ENCODE results near the gene METRNL. TPM values are rescaled to one million over a fixed set of nuclear protein-coding genes. Genes with fewer than 3 reads are reported as not detected.

Gene METRNL
- total and polyA plus RNA-seq, 3 experiments from 2014 or later: 2.6 to 22.9 (median 22.3) TPM

GRCh38 chr17:83057793-83058265 lies 21.6 kb upstream of the METRNL start:
- Mint-ChIP-seq H3K27ac (no peak overlapping the region), H3K9me3 (no peaks in the 10 kb centered on the region), H3K4me3 (no peak overlapping the region), H3K4me1 (peaks cover 11 to 19% (median 11%) of the 10 kb centered on the region in 3 donors), H3K36me3 (no peaks in the 10 kb centered on the region), H3K27me3 (no peaks in the 10 kb centered on the region)
- Histone ChIP-seq H3K27ac (ENCODE audit: low read depth, low read length) (no peak overlapping the region), H3K4me1 (ENCODE audit: insufficient read depth, low read length) (peaks cover 17% of the 10 kb centered on the region), H3K4me3 (ENCODE audit: low read length) (no peak overlapping the region), H3K9me3 (ENCODE audit: low read length) (no peaks in the 10 kb centered on the region), H3K27me3 (ENCODE audit: insufficient read depth, low read length, poor library complexity, severe bottlenecking) (no peaks in the 10 kb centered on the region), H3K36me3 (ENCODE audit: insufficient read depth, low read length) (no peaks in the 10 kb centered on the region)
- ChIA-PET CTCF (no interaction called here), POLR2A (no interaction called here)
- no peak for DNase-seq

GRCh38 chr17:83058266-83058798 lies 21.1 kb upstream of the METRNL start:
- Histone ChIP-seq H3K9me3 (ENCODE audit: low read length) (no peaks in the 10 kb centered on the region), H3K27me3 (ENCODE audit: insufficient read depth, low read length, poor library complexity, severe bottlenecking) (no peaks in the 10 kb centered on the region), H3K36me3 (ENCODE audit: insufficient read depth, low read length) (no peaks in the 10 kb centered on the region), H3K27ac (ENCODE audit: low read depth, low read length) (no peak overlapping the region), H3K4me1 (ENCODE audit: insufficient read depth, low read length) (peaks cover 14% of the 10 kb centered on the region), H3K4me3 (ENCODE audit: low read length) (no peak overlapping the region)
- no peaks in the 10 kb centered on the region for H3K9me3 Mint-ChIP-seq
- H3K4me1 Mint-ChIP-seq: peaks cover 11 to 15% (median 11%) of the 10 kb centered on the region in 3 donors
- DNase-seq: no peak
- H3K4me3 Mint-ChIP-seq: no peak overlapping the region
- H3K36me3 Mint-ChIP-seq: no peaks in the 10 kb centered on the region
- H3K27ac Mint-ChIP-seq: no peak overlapping the region
- POLR2A ChIA-PET: no interaction called here
- CTCF ChIA-PET: no interaction called here
- no peaks in the 10 kb centered on the region for H3K27me3 Mint-ChIP-seq

GRCh38 chr17:83061586-83061985 lies 17.8 kb upstream of the METRNL start:
- H3K9me3 ChIP-seq (ENCODE audit: low read length): no peaks in the 10 kb centered on the region
- POLR2A ChIA-PET: no interaction called here
- Mint-ChIP-seq H3K27ac (peak overlapping the region in 1 of 8 donors; percentile 6), H3K36me3 (no peaks in the 10 kb centered on the region), H3K9me3 (no peaks in the 10 kb centered on the region), H3K4me1 (no peaks in the 10 kb centered on the region), H3K27me3 (no peaks in the 10 kb centered on the region), H3K4me3 (no peak overlapping the region)
- H3K27ac ChIP-seq (ENCODE audit: low read depth, low read length): no peak overlapping the region
- no peak overlapping the region for H3K4me3 ChIP-seq (ENCODE audit: low read length)
- H3K36me3 ChIP-seq (ENCODE audit: insufficient read depth, low read length): no peaks in the 10 kb centered on the region
- no peaks in the 10 kb centered on the region for H3K27me3 ChIP-seq (ENCODE audit: insufficient read depth, low read length, poor library complexity, severe bottlenecking)
- H3K4me1 ChIP-seq (ENCODE audit: insufficient read depth, low read length): no peaks in the 10 kb centered on the region
- DNase-seq: no peak
- CTCF ChIA-PET: no interaction called here

GRCh38 chr17:83062011-83062817 lies 17.2 kb upstream of the METRNL start:
- Histone ChIP-seq H3K4me3 (ENCODE audit: low read length) (no peak overlapping the region), H3K36me3 (ENCODE audit: insufficient read depth, low read length) (no peaks in the 10 kb centered on the region), H3K27ac (ENCODE audit: low read depth, low read length) (no peak overlapping the region), H3K27me3 (ENCODE audit: insufficient read depth, low read length, poor library complexity, severe bottlenecking) (no peaks in the 10 kb centered on the region), H3K4me1 (ENCODE audit: insufficient read depth, low read length) (no peaks in the 10 kb centered on the region), H3K9me3 (ENCODE audit: low read length) (no peaks in the 10 kb centered on the region)
- Mint-ChIP-seq H3K27ac (peak overlapping the region in 1 of 8 donors; percentile 40), H3K36me3 (no peaks in the 10 kb centered on the region), H3K4me3 (no peak overlapping the region), H3K4me1 (no peaks in the 10 kb centered on the region), H3K9me3 (no peaks in the 10 kb centered on the region), H3K27me3 (no peaks in the 10 kb centered on the region)
- ChIA-PET POLR2A (no interaction called here), CTCF (no interaction called here)
- DNase-seq: peak in 1 of 5 donors; percentile 25

- no peaks in the 10 kb centered on the region for H3K9me3 Mint-ChIP-seq
- Histone ChIP-seq H3K27me3 (ENCODE audit: insufficient read depth, low read length, poor library complexity, severe bottlenecking) (no peaks in the 10 kb centered on the region), H3K9me3 (ENCODE audit: low read length) (no peaks in the 10 kb centered on the region), H3K27ac (ENCODE audit: low read depth, low read length) (no peak overlapping the region), H3K4me1 (ENCODE audit: insufficient read depth, low read length) (no peaks in the 10 kb centered on the region), H3K4me3 (ENCODE audit: low read length) (no peak overlapping the region), H3K36me3 (ENCODE audit: insufficient read depth, low read length) (no peaks in the 10 kb centered on the region)
- ChIA-PET CTCF (no interaction called here), POLR2A (no interaction called here)
- peaks cover 0 to 4% (median 3%) of the 10 kb centered on the region in 3 donors for H3K4me1 Mint-ChIP-seq
- H3K4me3 Mint-ChIP-seq: no peak overlapping the region
- no peaks in the 10 kb centered on the region for H3K36me3 Mint-ChIP-seq
- peak overlapping the region in 2 of 8 donors; percentile 27 to 33 for H3K27ac Mint-ChIP-seq
- DNase-seq: peak in 1 of 5 donors; percentile 37
- no peaks in the 10 kb centered on the region for H3K27me3 Mint-ChIP-seq
These were observed 16.4 kb upstream of the METRNL start for GRCh38 chr17:83062818-83063671.

- H3K36me3 ChIP-seq (ENCODE audit: insufficient read depth, low read length): no peaks in the 10 kb centered on the region
- H3K27ac ChIP-seq (ENCODE audit: low read depth, low read length): no peak overlapping the region
- peak in 1 of 5 donors; percentile 26 for DNase-seq
- CTCF ChIA-PET: no interaction called here
- H3K4me3 ChIP-seq (ENCODE audit: low read length): no peak overlapping the region
- Mint-ChIP-seq H3K27me3 (no peaks in the 10 kb centered on the region), H3K36me3 (no peaks in the 10 kb centered on the region), H3K4me3 (no peak overlapping the region), H3K27ac (no peak overlapping the region), H3K4me1 (peaks cover 4 to 8% (median 8%) of the 10 kb centered on the region in 3 donors), H3K9me3 (no peaks in the 10 kb centered on the region)
- no peaks in the 10 kb centered on the region for H3K27me3 ChIP-seq (ENCODE audit: insufficient read depth, low read length, poor library complexity, severe bottlenecking)
- POLR2A ChIA-PET: no interaction called here
- peaks cover 4% of the 10 kb centered on the region for H3K4me1 ChIP-seq (ENCODE audit: insufficient read depth, low read length)
- no peaks in the 10 kb centered on the region for H3K9me3 ChIP-seq (ENCODE audit: low read length)
These were observed 15.2 kb upstream of the METRNL start for GRCh38 chr17:83064021-83064731.

- no peak overlapping the region for H3K4me3 Mint-ChIP-seq
- CTCF ChIA-PET: interaction anchor here (1.4 kb wide), 1 partner anchor 13 kb away, joined by 3 read pairs; no protein-coding TSS in a partner anchor
- Histone ChIP-seq H3K36me3 (ENCODE audit: insufficient read depth, low read length) (no peaks in the 10 kb centered on the region), H3K27ac (ENCODE audit: low read depth, low read length) (no peak overlapping the region), H3K9me3 (ENCODE audit: low read length) (no peaks in the 10 kb centered on the region), H3K27me3 (ENCODE audit: insufficient read depth, low read length, poor library complexity, severe bottlenecking) (no peaks in the 10 kb centered on the region), H3K4me3 (ENCODE audit: low read length) (no peak overlapping the region), H3K4me1 (ENCODE audit: insufficient read depth, low read length) (peaks cover 11% of the 10 kb centered on the region)
- H3K4me1 Mint-ChIP-seq: peaks cover 10 to 15% (median 11%) of the 10 kb centered on the region in 3 donors
- no peaks in the 10 kb centered on the region for H3K27me3 Mint-ChIP-seq
- POLR2A ChIA-PET: no interaction called here
- no peak overlapping the region for H3K27ac Mint-ChIP-seq
- H3K36me3 Mint-ChIP-seq: no peaks in the 10 kb centered on the region
- H3K9me3 Mint-ChIP-seq: no peaks in the 10 kb centered on the region
- DNase-seq: peak in 1 of 5 donors; percentile 27
These were observed 14.4 kb upstream of the METRNL start for GRCh38 chr17:83064732-83065659.
